Muscle of leg (tissue), 11 donors: ENCODE data around the gene NSMCE1. TPM values are rescaled to one million over a fixed set of nuclear protein-coding genes. Genes with fewer than 3 reads are reported as not detected.
A peak's percentile ranks its signal among the peaks of the same experiment; 100 is the strongest.
"Not testable (repeated sequence)": the region's sequence is repeated elsewhere in the genome, so short reads cannot be mapped to it uniquely, and the experiment has no call there.

Source experiments
- DNase-seq: peaks from one replicate; pipeline ENCODE4 v3.0.0; 2013
- H3K27ac ChIP-seq: one replicate; pipeline ENCODE4 v1.5.1; 2013; ENCODE audit warnings: mild to moderate bottlenecking, low read length, control low read depth
- H3K27me3 ChIP-seq: one replicate; pipeline ENCODE4 v1.6.1; 2013; ENCODE audit warnings: low read length; ENCODE audit not compliant: control insufficient read depth, insufficient read depth
- H3K36me3 ChIP-seq: one replicate; pipeline ENCODE4 v1.6.1; 2013; ENCODE audit warnings: low read length; ENCODE audit not compliant: control insufficient read depth, insufficient read depth
- H3K4me1 ChIP-seq: one replicate; pipeline ENCODE4 v1.6.1; 2013; ENCODE audit warnings: low read length; ENCODE audit not compliant: control insufficient read depth, insufficient read depth
- H3K4me3 ChIP-seq: one replicate; pipeline ENCODE4 v1.5.1; 2013; ENCODE audit warnings: low read length, control low read depth
- H3K9me3 ChIP-seq: replicated peaks from 2 replicates; pipeline ENCODE4 v1.6.1; 2013; ENCODE audit warnings: low read depth, low read length; ENCODE audit not compliant: control insufficient read depth
- WGBS: methylation state at CpG from one replicate; pipeline ENCODE4 v1.1.5; 2013; ENCODE audit warnings: missing lambda C conversion rate; ENCODE audit not compliant: insufficient coverage; 5-methylcytosine and 5-hydroxymethylcytosine counted together
- polyA plus RNA-seq, 8 donors: library from polyadenylated mRNA; unstranded; fragments of 120-200 nt; gene quantifications; one replicate each; pipeline versions ENCODE4 v1.2.1 to v1.2.3, GENCODE V29; 2013; ENCODE audit warnings: inconsistent platforms in 1 of 8, low replicate concordance in 1 of 8; ENCODE audit not compliant: insufficient read length in 8 of 8, insufficient read depth in 1 of 8
- total RNA-seq: library from RNA; stranded (reverse); fragments of 120-200 nt; gene quantifications from one replicate; pipeline ENCODE4 v1.2.4, GENCODE V29; 2013

The NSMCE1 gene
- total and polyA plus RNA-seq, 9 donors = 47.6 to 60.0 (median 53.3) TPM

DNA sequence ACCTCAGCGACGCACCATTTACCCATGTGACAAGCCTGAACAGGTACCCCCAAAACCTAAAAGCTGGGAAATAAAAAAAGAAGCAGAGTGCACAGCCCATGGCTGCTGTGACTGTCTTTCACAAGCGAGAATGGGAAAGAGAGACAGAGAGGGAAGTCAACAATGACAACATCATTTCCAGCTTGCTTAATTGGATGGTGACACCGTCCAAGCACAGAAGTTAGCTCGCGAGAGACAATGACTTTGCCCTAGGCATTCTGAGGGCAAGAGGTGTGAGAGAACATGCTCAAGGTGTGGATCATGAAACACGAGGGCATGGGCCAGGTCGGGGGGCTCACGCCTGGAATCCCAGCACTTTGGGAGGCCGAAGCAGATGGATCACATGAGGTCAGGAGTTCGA, 19.3 kb upstream of the NSMCE1 start:
- Histone ChIP-seq H3K4me1 (no peaks in the 10 kb centered on the region), H3K4me3 (no peak overlapping the region), H3K9me3 (no peaks in the 10 kb centered on the region), H3K36me3 (no peaks in the 10 kb centered on the region), H3K27me3 (no peaks in the 10 kb centered on the region), H3K27ac (no peak overlapping the region)
- 91% methylated on average over 5 of the region's 11 CpGs for WGBS
- no peak for DNase-seq

- H3K9me3 ChIP-seq = no peaks in the 10 kb centered on the region
- WGBS = 93% methylated on average over 5 of the region's 8 CpGs
- H3K4me3 ChIP-seq = no peak overlapping the region
- DNase-seq = no peak
- H3K27ac ChIP-seq = no peak overlapping the region
- no peaks in the 10 kb centered on the region for H3K27me3 ChIP-seq
- no peaks in the 10 kb centered on the region for H3K36me3 ChIP-seq
- no peaks in the 10 kb centered on the region for H3K4me1 ChIP-seq
Measured at GRCh38 chr16:27287051-27287811, 18.7 kb upstream of the NSMCE1 start.

DNA sequence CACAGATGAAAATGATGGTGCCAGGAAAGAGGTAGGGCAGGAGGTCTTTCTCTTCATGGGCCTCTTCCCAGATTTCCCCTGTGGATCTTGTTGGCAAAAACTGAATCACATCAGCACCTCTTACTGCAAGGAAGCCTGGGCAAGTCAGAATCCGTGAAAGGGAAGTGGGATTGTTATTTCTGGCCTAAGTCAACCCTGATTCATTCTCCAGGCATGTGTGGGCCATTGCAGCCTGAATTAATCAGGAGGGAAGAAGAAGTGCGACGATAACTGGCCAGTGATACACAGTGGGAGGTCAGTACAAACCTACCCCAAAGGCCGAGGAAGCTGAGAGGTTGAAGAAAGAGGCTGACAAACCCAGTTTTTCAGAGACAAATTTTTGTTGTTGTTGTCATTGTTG, 17.9 kb upstream of the NSMCE1 start:
- 0% methylated on average over 1 of the region's 4 CpGs for WGBS
- Histone ChIP-seq H3K9me3 (no peaks in the 10 kb centered on the region), H3K4me3 (no peak overlapping the region), H3K4me1 (no peaks in the 10 kb centered on the region), H3K27ac (no peak overlapping the region), H3K36me3 (no peaks in the 10 kb centered on the region), H3K27me3 (no peaks in the 10 kb centered on the region)
- DNase-seq = peak; percentile 35

GRCh38 chr16:27285676-27286196, 17.2 kb upstream of the NSMCE1 start:
- Histone ChIP-seq H3K9me3 (no peaks in the 10 kb centered on the region), H3K27ac (no peak overlapping the region), H3K27me3 (no peaks in the 10 kb centered on the region), H3K36me3 (no peaks in the 10 kb centered on the region), H3K4me1 (no peaks in the 10 kb centered on the region), H3K4me3 (no peak overlapping the region)
- WGBS = 86% methylated on average over 2 of the region's 6 CpGs
- peak; percentile 52 for DNase-seq

DNA sequence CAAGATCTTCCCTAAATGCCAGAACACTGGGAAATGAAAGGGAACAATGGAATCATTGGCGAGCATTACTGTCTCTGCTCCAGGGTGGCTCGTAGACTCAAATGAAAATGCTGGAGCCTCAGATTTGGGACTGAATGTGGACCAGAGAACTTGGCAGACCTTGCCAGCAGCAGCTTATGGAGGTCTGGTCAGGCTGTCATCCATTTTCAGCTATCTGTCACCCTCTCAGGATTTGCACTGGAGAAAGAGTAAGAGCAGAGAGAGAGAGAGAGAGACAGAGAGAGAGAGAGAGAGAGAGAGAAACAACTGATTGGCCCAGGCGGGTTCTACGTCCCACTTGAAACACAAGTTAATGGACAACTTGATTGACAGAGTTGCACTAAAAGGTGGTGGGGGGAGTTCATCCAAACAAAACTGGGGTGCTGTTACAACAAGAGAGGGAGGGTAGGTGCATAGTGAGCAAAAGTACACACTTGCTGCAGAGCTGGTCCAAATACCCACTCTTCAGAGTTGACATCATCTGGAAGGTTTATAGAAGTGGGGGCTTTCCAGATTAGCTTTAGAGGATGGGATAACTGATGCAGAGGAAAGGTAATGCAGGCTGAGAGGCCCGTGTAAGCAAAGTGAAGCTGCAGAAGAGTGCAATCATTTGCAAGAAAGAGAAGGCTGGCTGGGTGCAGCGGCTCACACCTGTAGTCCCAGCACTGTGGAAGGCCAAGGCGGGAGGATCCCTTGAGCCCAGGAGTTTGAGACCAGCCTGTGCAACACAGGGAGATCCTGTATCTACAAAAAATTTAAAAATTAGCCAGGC, 16.5 kb upstream of the NSMCE1 start:
- Histone ChIP-seq H3K27ac (no peak overlapping the region), H3K9me3 (no peaks in the 10 kb centered on the region)
- 66% methylated on average over 6 of the region's 7 CpGs for WGBS

DNA sequence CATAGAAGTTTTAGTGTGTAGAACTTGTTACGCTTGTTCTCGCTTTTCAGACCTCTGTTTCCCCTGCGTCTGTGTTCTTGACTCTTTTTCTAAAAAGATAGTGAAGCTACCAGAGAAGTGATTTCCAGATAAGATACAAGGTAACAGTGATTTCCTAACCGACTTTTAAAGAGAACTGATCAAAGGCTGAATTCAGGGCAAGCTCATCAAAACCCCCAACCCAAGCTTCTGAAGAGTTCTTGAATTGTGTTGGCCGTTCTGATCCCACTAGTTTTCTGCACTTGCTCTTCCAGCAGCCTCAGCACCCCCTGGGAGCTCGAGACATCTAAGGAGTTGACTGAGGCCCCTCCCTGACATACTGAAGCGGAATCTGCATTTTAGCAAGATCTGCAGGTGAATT, 12.7 kb upstream of the NSMCE1 start:
- 20% methylated on average over 1 of the region's 7 CpGs for whole genome bisulfite sequencing
- H3K27me3 ChIP-seq = no peaks in the 10 kb centered on the region
- H3K4me1 ChIP-seq = no peaks in the 10 kb centered on the region

More for the DNA sequence above, 16.5 kb upstream of the NSMCE1 start:
- DNase-seq = no peak
- Histone ChIP-seq H3K27me3 (no peaks in the 10 kb centered on the region), H3K4me1 (no peaks in the 10 kb centered on the region), H3K36me3 (no peaks in the 10 kb centered on the region), H3K4me3 (no peak overlapping the region)

GRCh38 chr16:27275394-27275793, 6.8 kb upstream of the NSMCE1 start:
- no CpG with 5 or more reads among the region's 1 CpG for WGBS
- Histone ChIP-seq H3K4me1 (no peaks in the 10 kb centered on the region), H3K27ac (no peak overlapping the region), H3K36me3 (no peaks in the 10 kb centered on the region), H3K4me3 (no peak overlapping the region), H3K9me3 (no peaks in the 10 kb centered on the region), H3K27me3 (no peaks in the 10 kb centered on the region)
- no peak for DNase-seq

More for the DNA sequence above, 12.7 kb upstream of the NSMCE1 start:
- no peak for DNase-seq
- Histone ChIP-seq H3K9me3 (no peaks in the 10 kb centered on the region), H3K27ac (no peak overlapping the region), H3K4me3 (no peak overlapping the region), H3K36me3 (no peaks in the 10 kb centered on the region)

DNA sequence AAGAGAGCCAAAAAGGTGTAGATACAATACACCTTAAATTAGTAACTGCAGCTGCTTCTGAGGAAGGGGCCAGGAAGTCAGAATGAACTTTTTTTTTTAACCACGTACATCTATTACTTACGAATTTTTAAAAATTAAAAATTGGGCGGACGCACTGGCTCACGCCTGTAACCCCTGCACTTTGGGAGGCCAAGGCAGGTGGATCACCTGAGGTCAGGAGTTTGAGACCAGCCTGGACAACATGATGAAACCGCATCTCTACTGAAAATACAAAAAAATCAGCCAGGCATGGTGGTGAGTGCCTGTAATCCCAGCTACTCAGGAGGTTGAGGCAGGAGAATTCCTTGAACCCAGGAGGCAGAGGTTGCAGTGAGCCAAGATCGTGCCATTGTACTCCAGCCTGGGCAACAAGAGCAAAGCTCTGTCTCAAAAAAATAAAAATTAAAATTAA, 5.9 kb upstream of the NSMCE1 start:
- not testable (repeated sequence) for H3K36me3 ChIP-seq, H3K9me3 ChIP-seq, H3K27ac ChIP-seq, H3K4me1 ChIP-seq, DNase-seq, H3K4me3 ChIP-seq, H3K27me3 ChIP-seq
- WGBS = 100% methylated on average over 3 of the region's 7 CpGs

GRCh38 chr16:27273670-27274423, 5.3 kb upstream of the NSMCE1 start:
- DNase-seq = no peak
- Histone ChIP-seq H3K4me3 (no peak overlapping the region), H3K9me3 (no peaks in the 10 kb centered on the region), H3K27me3 (no peaks in the 10 kb centered on the region), H3K27ac (no peak overlapping the region), H3K36me3 (no peaks in the 10 kb centered on the region), H3K4me1 (peaks cover 7% of the 10 kb centered on the region)
- 67% methylated on average over 6 of the region's 8 CpGs for WGBS

- WGBS = 90% methylated on average over 1 of the region's 4 CpGs
- Histone ChIP-seq H3K9me3 (no peaks in the 10 kb centered on the region), H3K27me3 (no peaks in the 10 kb centered on the region), H3K36me3 (no peaks in the 10 kb centered on the region), H3K4me3 (no peak overlapping the region), H3K4me1 (peaks cover 8% of the 10 kb centered on the region), H3K27ac (no peak overlapping the region)
- no peak for DNase-seq
Measured at GRCh38 chr16:27273330-27273669, 4.7 kb upstream of the NSMCE1 start.
